ENCODE results near the gene IL12B. TPM values are rescaled to one million over a fixed set of nuclear protein-coding genes. Genes with fewer than 3 reads are reported as not detected.
A peak's percentile ranks its signal among the peaks of the same experiment; 100 is the strongest.

IL12B gene
- total and polyA plus RNA-seq, 4 donors: not detected

GRCh38 chr5:159286420-159287035 is 43.8 kb downstream of the IL12B start:
- Histone ChIP-seq H3K4me3 (ENCODE audit: low read depth in 1 of 3, low read length in 3 of 3) (no peak overlapping the region), H3K9me3 (ENCODE audit: control insufficient read depth in 4 of 4, low read length in 3 of 4) (no peaks in the 10 kb centered on the region), H3K36me3 (ENCODE audit: control insufficient read depth in 4 of 4, insufficient read depth in 3 of 4, low read depth in 1 of 4, low read length in 3 of 4) (peaks cover 0 to 18% (median 9%) of the 10 kb centered on the region in 4 donors), H3K27me3 (ENCODE audit: control insufficient read depth in 4 of 4, insufficient read depth in 4 of 4, low read length in 3 of 4) (no peaks in the 10 kb centered on the region), H3K4me1 (ENCODE audit: control insufficient read depth in 4 of 4, insufficient read depth in 4 of 4, low read length in 3 of 4) (no peaks in the 10 kb centered on the region), H3K9ac (ENCODE audit: low read depth in 1 of 2, low read length in 2 of 2) (no peak overlapping the region), H3K27ac (ENCODE audit: low read depth in 1 of 2, low read length in 2 of 2) (no peak overlapping the region)
- no peak for DNase-seq (ENCODE audit: low spot score)
- TF ChIP-seq TAF1 (conservative IDR thresholded peaks at IDR 0.05) (no peak), EGR1 (IDR thresholded peaks at IDR 0.05; ENCODE audit: low read depth in 2 of 2) (no peak), RXRA (IDR thresholded peaks at IDR 0.05) (no peak), CTCF (IDR thresholded peaks at IDR 0.05; ENCODE audit: low read depth, low read length, missing input control) (peak; percentile 32), RAD21 (IDR thresholded peaks at IDR 0.05) (peak; percentile 79 to 81), GABPA (IDR thresholded peaks at IDR 0.05 in 1 of 2, conservative IDR thresholded peaks at IDR 0.05 in 1 of 2) (no peak), YY1 (IDR thresholded peaks at IDR 0.05) (no peak), MAX (IDR thresholded peaks at IDR 0.05) (no peak), SP1 (IDR thresholded peaks at IDR 0.05) (no peak), HNF4G (IDR thresholded peaks at IDR 0.05) (no peak)
- WGBS: 60% methylated on average over 8 of the region's 8 CpGs

- Histone ChIP-seq H3K9me3 (ENCODE audit: control insufficient read depth in 4 of 4, low read length in 3 of 4) (no peaks in the 10 kb centered on the region), H3K36me3 (ENCODE audit: control insufficient read depth in 4 of 4, insufficient read depth in 3 of 4, low read depth in 1 of 4, low read length in 3 of 4) (peaks cover 2 to 29% (median 17%) of the 10 kb centered on the region in 4 donors), H3K27me3 (ENCODE audit: control insufficient read depth in 4 of 4, insufficient read depth in 4 of 4, low read length in 3 of 4) (no peaks in the 10 kb centered on the region), H3K9ac (ENCODE audit: low read depth in 1 of 2, low read length in 2 of 2) (no peak overlapping the region), H3K4me3 (ENCODE audit: low read depth in 1 of 3, low read length in 3 of 3) (no peak overlapping the region), H3K4me1 (ENCODE audit: control insufficient read depth in 4 of 4, insufficient read depth in 4 of 4, low read length in 3 of 4) (peaks cover 0 to 1% (median 0%) of the 10 kb centered on the region in 4 donors), H3K27ac (ENCODE audit: low read depth in 1 of 2, low read length in 2 of 2) (no peak overlapping the region)
- TF ChIP-seq JUND (IDR thresholded peaks at IDR 0.05): no peak
- TF ChIP-seq GABPA (IDR thresholded peaks at IDR 0.05 in 1 of 2, conservative IDR thresholded peaks at IDR 0.05 in 1 of 2): no peak
- no peak for TF ChIP-seq CTCF (IDR thresholded peaks at IDR 0.05; ENCODE audit: low read depth, low read length, missing input control)
- no peak for TF ChIP-seq EGR1 (IDR thresholded peaks at IDR 0.05; ENCODE audit: low read depth in 2 of 2)
- DNase-seq (ENCODE audit: low spot score): no peak
Measured at GRCh38 chr5:159274676-159275075, 55.6 kb downstream of the IL12B start.

GRCh38 chr5:159273923-159274322 is 56.4 kb downstream of the IL12B start:
- no peaks in the 10 kb centered on the region for H3K9me3 ChIP-seq (ENCODE audit: control insufficient read depth in 4 of 4, low read length in 3 of 4)
- no peak for DNase-seq (ENCODE audit: low spot score)
- H3K27me3 ChIP-seq (ENCODE audit: control insufficient read depth in 4 of 4, insufficient read depth in 4 of 4, low read length in 3 of 4): no peaks in the 10 kb centered on the region
- no peak overlapping the region for H3K27ac ChIP-seq (ENCODE audit: low read depth in 1 of 2, low read length in 2 of 2)
- no peak overlapping the region for H3K4me3 ChIP-seq (ENCODE audit: low read depth in 1 of 3, low read length in 3 of 3)
- H3K36me3 ChIP-seq (ENCODE audit: control insufficient read depth in 4 of 4, insufficient read depth in 3 of 4, low read depth in 1 of 4, low read length in 3 of 4): peaks cover 2 to 31% (median 16%) of the 10 kb centered on the region in 4 donors
- peaks cover 0 to 1% (median 0%) of the 10 kb centered on the region in 4 donors for H3K4me1 ChIP-seq (ENCODE audit: control insufficient read depth in 4 of 4, insufficient read depth in 4 of 4, low read length in 3 of 4)
- no peak overlapping the region for H3K9ac ChIP-seq (ENCODE audit: low read depth in 1 of 2, low read length in 2 of 2)
- TF ChIP-seq HNF4G (IDR thresholded peaks at IDR 0.05) (no peak), ZBTB33 (IDR thresholded peaks at IDR 0.05) (no peak), FOXA2 (IDR thresholded peaks at IDR 0.05) (no peak), SP1 (IDR thresholded peaks at IDR 0.05) (no peak), NR2F2 (IDR thresholded peaks at IDR 0.05) (no peak), EGR1 (IDR thresholded peaks at IDR 0.05; ENCODE audit: low read depth in 2 of 2) (no peak), CTCF (IDR thresholded peaks at IDR 0.05; ENCODE audit: low read depth, low read length, missing input control) (no peak), TAF1 (conservative IDR thresholded peaks at IDR 0.05) (no peak)

Data from liver (tissue), 9 donors.